Lower leg skin (tissue), 3 donors: ENCODE measurements around the gene PRLH.

Experiments used
- POLR2A ChIP-seq, 2 donors: fragments of 450-650 bp; IDR thresholded peaks; one replicate each; pipeline ENCODE4 v1.6.1; 2016 to 2017; ENCODE audit warnings: antibody characterized with exemption in 2 of 2, mild to moderate bottlenecking in 1 of 2, moderate library complexity in 1 of 2
- TF ChIP-seq, protein P1 (sequence below), 3 donors: fragments of 450-650 bp; IDR thresholded peaks; one replicate each; pipeline ENCODE4 v1.5.1; 2016; ENCODE audit warnings: antibody characterized with exemption in 3 of 3, mild to moderate bottlenecking in 3 of 3, moderate library complexity in 2 of 3

DNA sequence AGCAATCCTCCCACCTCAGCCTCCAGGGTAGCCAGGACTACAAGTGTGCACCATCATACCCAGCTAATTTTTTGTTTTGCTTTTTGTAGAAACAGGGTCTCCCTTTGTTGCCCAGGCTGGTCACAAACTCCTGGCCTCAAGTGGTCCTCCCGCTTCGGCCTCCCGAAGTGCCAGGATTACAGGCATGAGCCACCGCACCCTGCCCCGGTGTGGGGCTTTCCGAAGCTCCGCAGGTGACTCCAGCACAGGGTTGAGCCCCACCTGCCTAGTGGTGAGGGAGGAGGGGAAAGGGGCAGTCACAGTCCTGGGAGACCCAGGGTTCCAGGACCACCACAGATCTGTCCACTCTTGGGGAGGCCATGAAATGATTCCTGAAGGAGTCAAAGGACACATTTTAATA is 5.2 kb downstream of the PRLH start:
- TF ChIP-seq, protein P1, sequence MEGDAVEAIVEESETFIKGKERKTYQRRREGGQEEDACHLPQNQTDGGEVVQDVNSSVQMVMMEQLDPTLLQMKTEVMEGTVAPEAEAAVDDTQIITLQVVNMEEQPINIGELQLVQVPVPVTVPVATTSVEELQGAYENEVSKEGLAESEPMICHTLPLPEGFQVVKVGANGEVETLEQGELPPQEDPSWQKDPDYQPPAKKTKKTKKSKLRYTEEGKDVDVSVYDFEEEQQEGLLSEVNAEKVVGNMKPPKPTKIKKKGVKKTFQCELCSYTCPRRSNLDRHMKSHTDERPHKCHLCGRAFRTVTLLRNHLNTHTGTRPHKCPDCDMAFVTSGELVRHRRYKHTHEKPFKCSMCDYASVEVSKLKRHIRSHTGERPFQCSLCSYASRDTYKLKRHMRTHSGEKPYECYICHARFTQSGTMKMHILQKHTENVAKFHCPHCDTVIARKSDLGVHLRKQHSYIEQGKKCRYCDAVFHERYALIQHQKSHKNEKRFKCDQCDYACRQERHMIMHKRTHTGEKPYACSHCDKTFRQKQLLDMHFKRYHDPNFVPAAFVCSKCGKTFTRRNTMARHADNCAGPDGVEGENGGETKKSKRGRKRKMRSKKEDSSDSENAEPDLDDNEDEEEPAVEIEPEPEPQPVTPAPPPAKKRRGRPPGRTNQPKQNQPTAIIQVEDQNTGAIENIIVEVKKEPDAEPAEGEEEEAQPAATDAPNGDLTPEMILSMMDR (IDR thresholded peaks at IDR 0.05): no peak
- TF ChIP-seq POLR2A (IDR thresholded peaks at IDR 0.05): no peak
